ENCODE results near the gene VBP1. TPM values are rescaled to one million over a fixed set of nuclear protein-coding genes. Genes with fewer than 3 reads are reported as not detected.
"Not testable (repeated sequence)": the region's sequence is repeated elsewhere in the genome, so short reads cannot be mapped to it uniquely, and the experiment has no call there.

Gene VBP1
- total RNA-seq, 2 donors from 2014 or later: 39.3 to 54.3 TPM

DNA sequence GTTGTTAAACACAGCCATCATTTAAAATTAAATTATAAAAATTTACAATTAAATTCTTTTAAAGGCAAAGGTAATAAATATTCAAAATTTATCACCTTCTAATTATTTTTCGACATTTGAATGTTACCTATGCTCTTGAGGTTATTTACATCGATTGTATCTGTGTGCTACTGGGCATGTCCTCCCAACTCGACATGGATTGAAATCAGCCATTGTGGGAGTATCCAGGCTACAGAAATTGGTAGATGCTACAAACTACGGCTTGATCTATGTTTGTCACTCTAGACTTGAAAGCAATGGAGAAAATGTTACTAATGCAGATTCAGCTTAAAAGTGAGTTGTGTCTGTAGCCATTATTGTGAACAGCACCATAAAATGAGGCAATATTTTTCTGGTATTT lies 2.5 kb upstream of the VBP1 start:
- H3K36me3 ChIP-seq: no peaks in the 10 kb centered on the region
- no peak overlapping the region for H3K4me3 ChIP-seq
- H3K27ac ChIP-seq: no peak overlapping the region
- no peaks in the 10 kb centered on the region for H3K9me3 ChIP-seq
- DNase-seq: no peak
- TF ChIP-seq, protein P1, sequence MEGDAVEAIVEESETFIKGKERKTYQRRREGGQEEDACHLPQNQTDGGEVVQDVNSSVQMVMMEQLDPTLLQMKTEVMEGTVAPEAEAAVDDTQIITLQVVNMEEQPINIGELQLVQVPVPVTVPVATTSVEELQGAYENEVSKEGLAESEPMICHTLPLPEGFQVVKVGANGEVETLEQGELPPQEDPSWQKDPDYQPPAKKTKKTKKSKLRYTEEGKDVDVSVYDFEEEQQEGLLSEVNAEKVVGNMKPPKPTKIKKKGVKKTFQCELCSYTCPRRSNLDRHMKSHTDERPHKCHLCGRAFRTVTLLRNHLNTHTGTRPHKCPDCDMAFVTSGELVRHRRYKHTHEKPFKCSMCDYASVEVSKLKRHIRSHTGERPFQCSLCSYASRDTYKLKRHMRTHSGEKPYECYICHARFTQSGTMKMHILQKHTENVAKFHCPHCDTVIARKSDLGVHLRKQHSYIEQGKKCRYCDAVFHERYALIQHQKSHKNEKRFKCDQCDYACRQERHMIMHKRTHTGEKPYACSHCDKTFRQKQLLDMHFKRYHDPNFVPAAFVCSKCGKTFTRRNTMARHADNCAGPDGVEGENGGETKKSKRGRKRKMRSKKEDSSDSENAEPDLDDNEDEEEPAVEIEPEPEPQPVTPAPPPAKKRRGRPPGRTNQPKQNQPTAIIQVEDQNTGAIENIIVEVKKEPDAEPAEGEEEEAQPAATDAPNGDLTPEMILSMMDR (IDR thresholded peaks at IDR 0.05): no peak
- no peaks in the 10 kb centered on the region for H3K27me3 ChIP-seq
- no peak overlapping the region for H3K9ac ChIP-seq (ENCODE audit: low read depth in 2 of 2, low read length in 2 of 2)
- intact Hi-C loops (cut with DNase I): no loop called here
- no peaks in the 10 kb centered on the region for H3K4me1 ChIP-seq

DNA sequence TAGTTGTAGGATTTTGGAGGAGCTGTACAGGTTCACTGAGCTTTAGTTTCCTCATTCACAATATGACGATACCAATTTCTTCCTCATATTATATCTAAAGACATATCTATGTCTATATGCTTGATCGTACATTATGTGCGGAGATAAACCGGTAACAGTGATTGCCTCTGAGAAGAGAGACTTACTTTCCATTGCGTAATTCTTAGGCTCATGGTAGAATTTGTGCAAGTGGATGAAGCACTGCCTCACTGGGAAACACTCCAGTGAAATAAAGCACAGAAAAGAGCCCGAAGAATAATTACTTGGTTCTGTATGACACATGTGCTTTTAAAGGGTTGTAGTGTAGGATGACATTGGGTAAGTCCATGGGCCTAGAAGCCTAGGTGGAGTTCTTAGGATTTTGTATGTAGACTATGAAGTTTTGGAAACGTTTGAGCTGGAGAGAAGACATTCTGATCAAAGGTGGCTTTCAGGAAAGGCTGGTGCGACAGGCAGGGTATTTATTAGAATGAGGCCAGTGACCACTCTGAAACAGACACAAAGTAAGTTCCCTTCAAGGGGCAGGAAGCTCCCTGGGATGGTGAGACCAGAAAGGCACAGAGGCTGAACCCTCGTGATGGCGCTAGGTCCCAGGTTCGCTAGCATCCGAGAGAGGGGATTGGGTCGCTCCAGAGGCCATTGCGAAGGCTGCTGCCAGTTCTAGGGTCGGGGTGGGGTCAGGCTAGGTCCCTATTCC lies 649 bp upstream of the VBP1 start:
- H3K36me3 ChIP-seq: no peaks in the 10 kb centered on the region
- peak overlapping the region; percentile 48 to 75 for H3K9ac ChIP-seq (ENCODE audit: low read depth in 2 of 2, low read length in 2 of 2)
- TF ChIP-seq, protein P1 (IDR thresholded peaks at IDR 0.05): no peak
- no peaks in the 10 kb centered on the region for H3K27me3 ChIP-seq
- no peak for DNase-seq
- H3K4me3 ChIP-seq: peak overlapping the region; percentile 60
- peak overlapping the region; percentile 45 for H3K27ac ChIP-seq
- H3K9me3 ChIP-seq: no peaks in the 10 kb centered on the region
- intact Hi-C loops (cut with DNase I): no loop called here
- no peaks in the 10 kb centered on the region for H3K4me1 ChIP-seq

DNA sequence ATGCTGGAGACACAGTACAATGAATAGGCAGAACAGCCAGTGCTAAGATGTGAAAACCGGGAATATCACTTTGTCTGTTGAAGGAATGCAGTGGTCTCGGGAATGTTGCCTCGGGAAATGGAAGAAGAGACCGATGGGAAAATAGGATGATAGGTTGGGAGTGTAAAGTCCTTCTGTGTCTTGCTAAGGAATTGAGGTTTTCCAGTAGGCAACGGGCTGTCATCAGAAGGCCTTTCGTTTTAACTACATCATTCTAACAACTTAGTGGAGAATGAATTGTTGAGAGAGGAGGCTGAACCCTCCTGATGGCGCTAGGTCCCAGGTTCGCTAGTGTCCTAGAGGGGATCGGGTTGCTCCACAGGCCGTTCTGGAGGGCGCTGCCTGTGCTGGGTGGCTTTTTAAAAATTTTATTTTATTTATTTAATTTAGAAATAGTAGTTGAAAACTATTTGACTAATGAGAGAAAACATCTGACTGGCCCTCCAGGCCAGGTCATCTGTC lies 730 bp downstream of the VBP1 start:
- TF ChIP-seq, protein P1 (IDR thresholded peaks at IDR 0.05): no peak
- Histone ChIP-seq H3K9ac (ENCODE audit: low read depth in 2 of 2, low read length in 2 of 2) (peak overlapping the region in 1 of 2 donors; percentile 68), H3K4me3 (peak overlapping the region; percentile 60), H3K27me3 (no peaks in the 10 kb centered on the region), H3K27ac (peak overlapping the region; percentile 60), H3K9me3 (no peaks in the 10 kb centered on the region), H3K4me1 (no peaks in the 10 kb centered on the region), H3K36me3 (no peaks in the 10 kb centered on the region)
- intact Hi-C loops (cut with DNase I): no loop called here
- DNase-seq: no peak

DNA sequence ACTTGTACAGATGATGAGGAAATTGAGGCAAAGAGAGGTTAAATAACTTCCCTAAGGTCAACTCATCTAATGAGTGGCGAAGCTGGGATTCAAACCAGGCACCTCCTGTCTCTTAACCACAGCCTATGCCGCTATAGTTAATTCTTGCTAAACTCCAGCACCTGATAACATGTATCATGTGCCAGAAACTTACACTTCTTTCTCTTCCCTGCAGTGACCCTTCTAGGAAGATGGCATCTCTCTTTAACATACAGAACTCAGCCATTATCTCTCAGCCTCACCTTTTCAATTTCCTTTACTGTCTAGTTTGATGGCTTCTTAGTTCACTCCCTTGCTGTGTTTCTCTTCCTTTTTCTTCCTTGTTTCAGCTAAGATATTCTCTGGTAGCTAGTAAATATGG lies 2.5 kb downstream of the VBP1 start:
- Histone ChIP-seq H3K27ac (no peak overlapping the region), H3K36me3 (no peaks in the 10 kb centered on the region), H3K9ac (ENCODE audit: low read depth in 2 of 2, low read length in 2 of 2) (no peak overlapping the region), H3K4me1 (no peaks in the 10 kb centered on the region), H3K9me3 (no peaks in the 10 kb centered on the region), H3K4me3 (no peak overlapping the region), H3K27me3 (no peaks in the 10 kb centered on the region)
- TF ChIP-seq, protein P1 (IDR thresholded peaks at IDR 0.05): no peak
- intact Hi-C loops (cut with DNase I): no loop called here
- DNase-seq: no peak

DNA sequence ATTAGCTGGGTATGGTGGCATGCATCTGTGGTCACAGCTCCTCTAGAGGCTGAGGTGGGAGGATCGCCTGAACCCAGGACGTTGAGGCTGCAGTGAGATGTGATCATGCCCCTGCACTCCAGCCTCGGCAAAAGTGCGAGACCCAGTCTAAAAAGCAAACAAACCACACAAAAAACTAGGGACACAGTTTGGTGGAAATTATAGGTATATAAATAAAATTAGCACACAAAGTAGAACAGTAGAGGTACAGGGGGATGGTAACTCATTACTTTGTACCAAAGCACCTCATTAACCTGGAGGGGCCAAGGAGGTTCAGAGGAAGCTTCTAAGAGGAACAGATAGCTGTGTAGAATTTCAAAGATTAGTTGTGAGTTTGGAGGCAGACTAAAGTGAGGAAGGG lies 5.1 kb downstream of the VBP1 start:
- no peak overlapping the region for H3K9ac ChIP-seq (ENCODE audit: low read depth in 2 of 2, low read length in 2 of 2)
- no peaks in the 10 kb centered on the region for H3K27me3 ChIP-seq
- intact Hi-C loops (cut with DNase I): no loop called here
- no peaks in the 10 kb centered on the region for H3K9me3 ChIP-seq
- H3K4me1 ChIP-seq: no peaks in the 10 kb centered on the region
- no peaks in the 10 kb centered on the region for H3K36me3 ChIP-seq
- H3K27ac ChIP-seq: no peak overlapping the region
- TF ChIP-seq, protein P1 (IDR thresholded peaks at IDR 0.05): no peak
- no peak overlapping the region for H3K4me3 ChIP-seq
- DNase-seq: no peak

DNA sequence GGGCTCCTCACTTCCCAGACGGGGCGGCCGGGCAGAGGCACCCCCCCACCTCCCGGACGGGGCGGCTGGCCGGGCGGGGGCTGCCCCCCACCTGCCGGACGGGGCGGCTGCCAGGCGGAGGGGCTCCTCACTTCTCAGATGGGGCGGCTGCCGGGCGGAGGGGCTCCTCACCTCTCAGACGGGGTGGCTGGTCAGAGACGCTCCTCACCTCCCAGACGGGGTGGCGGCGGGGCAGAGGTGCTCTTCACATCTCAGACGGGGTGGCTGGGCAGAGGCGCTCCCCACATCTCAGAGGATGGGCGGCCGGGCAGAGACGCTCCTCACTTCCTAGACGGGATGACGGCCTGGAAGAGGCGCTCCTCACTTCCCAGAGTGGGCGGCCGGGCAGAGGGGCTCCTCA lies 7.5 kb downstream of the VBP1 start:
- intact Hi-C loops (cut with DNase I); H3K36me3 ChIP-seq; DNase-seq: not testable (repeated sequence)

More for the DNA sequence above, 7.5 kb downstream of the VBP1 start:
- not testable (repeated sequence) for H3K4me1 ChIP-seq; H3K9me3 ChIP-seq; H3K27ac ChIP-seq; H3K27me3 ChIP-seq; H3K4me3 ChIP-seq; H3K9ac ChIP-seq (ENCODE audit: low read depth in 2 of 2, low read length in 2 of 2)

Measured in colonic mucosa (tissue), 4 donors.